Karpas-422 (cell line): ENCODE measurements around the gene VIM. TPM values are rescaled to one million over a fixed set of nuclear protein-coding genes. Genes with fewer than 3 reads are reported as not detected.

Experiments
- DNase-seq: peaks from one replicate; pipeline ENCODE4 v3.0.0-alpha.2; 2015
- H2AFZ ChIP-seq: fragments of 200-600 bp; sonication (generic); 2 replicates; pipeline ENCODE4 v1.6.1; 2014; ENCODE audit warnings: antibody characterized with exemption, low read length, mixed read lengths
- H3K27ac ChIP-seq: fragments of 200-600 bp; sonication (generic); 2 replicates; pipeline ENCODE4 v1.5.1; 2014; ENCODE audit warnings: mild to moderate bottlenecking, low read length, moderate library complexity
- H3K27me3 ChIP-seq: fragments of 200-600 bp; sonication (generic); 2 replicates; pipeline ENCODE4 v1.6.1; 2014; ENCODE audit warnings: low read length, mixed read lengths
- H3K36me3 ChIP-seq: fragments of 200-600 bp; sonication (generic); 2 replicates; pipeline ENCODE4 v1.6.1; 2014; ENCODE audit warnings: low read length, mixed read lengths; ENCODE audit not compliant: insufficient read depth
- H3K4me1 ChIP-seq: fragments of 200-600 bp; sonication (generic); 2 replicates; pipeline ENCODE4 v1.6.1; 2014; ENCODE audit warnings: mild to moderate bottlenecking, low read length, mixed read lengths
- H3K4me2 ChIP-seq: fragments of 200-600 bp; sonication (generic); 2 replicates; pipeline ENCODE4 v1.6.1; 2014; ENCODE audit warnings: low read length, low read depth, mild to moderate bottlenecking; ENCODE audit not compliant: poor library complexity, severe bottlenecking
- H3K4me3 ChIP-seq: fragments of 200-600 bp; sonication (generic); 2 replicates; pipeline ENCODE4 v1.5.1; 2014; ENCODE audit warnings: mild to moderate bottlenecking, antibody characterized with exemption, low read length, mixed read lengths
- H3K79me2 ChIP-seq: fragments of 200-600 bp; sonication (generic); 2 replicates; pipeline ENCODE4 v1.6.1; 2014; ENCODE audit warnings: mild to moderate bottlenecking, low read length, mixed read lengths
- H3K9ac ChIP-seq: fragments of 200-600 bp; sonication (generic); 2 replicates; pipeline ENCODE4 v1.6.0; 2014; ENCODE audit warnings: low read length
- H3K9me2 ChIP-seq: fragments of 200-600 bp; sonication (generic), shearing (Covaris generic); replicated peaks from 2 replicates; pipeline ENCODE4 v1.6.0; 2014; ENCODE audit warnings: mild to moderate bottlenecking, low read length, moderate library complexity; ENCODE audit not compliant: insufficient read depth
- H3K9me3 ChIP-seq: fragments of 300-700, 200-600 bp; sonication (generic); 2 replicates; pipeline ENCODE4 v1.6.1; 2014; ENCODE audit warnings: low read length, mixed read lengths
- H4K20me1 ChIP-seq: fragments of 200-600 bp; sonication (generic); 2 replicates; pipeline ENCODE4 v1.6.1; 2014; ENCODE audit warnings: mild to moderate bottlenecking, antibody characterized with exemption, low read length, low read depth; ENCODE audit not compliant: insufficient read depth
- total RNA-seq: library from RNA; depleted of rRNA; stranded (reverse); fragments of >200 nt; shearing (Covaris generic); gene quantifications from 2 replicates; pipeline ENCODE4 v1.2.3, GENCODE V29; 2014; ENCODE audit warnings: low replicate concordance

The VIM gene
- total RNA-seq, 1 experiment from 2014 or later: 7.0 TPM

GRCh38 chr10:17220652-17221100 lies 7.4 kb upstream of the VIM start:
- DNase-seq: no peak
- no peaks in the 10 kb centered on the region for H3K79me2 ChIP-seq
- no peaks in the 10 kb centered on the region for H3K36me3 ChIP-seq
- H3K4me3 ChIP-seq: no peak overlapping the region
- no peaks in the 10 kb centered on the region for H3K27me3 ChIP-seq
- no peak overlapping the region for H3K9ac ChIP-seq
- no peaks in the 10 kb centered on the region for H3K9me2 ChIP-seq
- no peaks in the 10 kb centered on the region for H4K20me1 ChIP-seq
- H3K4me1 ChIP-seq: no peaks in the 10 kb centered on the region
- H2AFZ ChIP-seq: no peak overlapping the region
- H3K4me2 ChIP-seq: no peak overlapping the region
- H3K9me3 ChIP-seq: no peaks in the 10 kb centered on the region
- no peak overlapping the region for H3K27ac ChIP-seq

- H3K36me3 ChIP-seq: no peaks in the 10 kb centered on the region
- H3K4me3 ChIP-seq: no peak overlapping the region
- no peak overlapping the region for H2AFZ ChIP-seq
- peaks cover 5% of the 10 kb centered on the region for H3K4me1 ChIP-seq
- H3K9me2 ChIP-seq: no peaks in the 10 kb centered on the region
- no peaks in the 10 kb centered on the region for H3K79me2 ChIP-seq
- H3K27me3 ChIP-seq: no peaks in the 10 kb centered on the region
- no peaks in the 10 kb centered on the region for H4K20me1 ChIP-seq
- H3K4me2 ChIP-seq: no peak overlapping the region
- H3K9ac ChIP-seq: no peak overlapping the region
- no peaks in the 10 kb centered on the region for H3K9me3 ChIP-seq
- no peak for DNase-seq
- H3K27ac ChIP-seq: no peak overlapping the region
Observed at GRCh38 chr10:17222329-17222728, 5.7 kb upstream of the VIM start.

- H3K27me3 ChIP-seq: no peaks in the 10 kb centered on the region
- no peak overlapping the region for H3K27ac ChIP-seq
- H3K4me2 ChIP-seq: no peak overlapping the region
- H3K9me3 ChIP-seq: no peaks in the 10 kb centered on the region
- H3K36me3 ChIP-seq: no peaks in the 10 kb centered on the region
- H3K9ac ChIP-seq: no peak overlapping the region
- H3K4me1 ChIP-seq: peaks cover 29% of the 10 kb centered on the region
- no peak overlapping the region for H3K4me3 ChIP-seq
- DNase-seq: no peak
- H3K9me2 ChIP-seq: no peaks in the 10 kb centered on the region
- no peak overlapping the region for H2AFZ ChIP-seq
- no peaks in the 10 kb centered on the region for H3K79me2 ChIP-seq
- H4K20me1 ChIP-seq: no peaks in the 10 kb centered on the region
Observed at GRCh38 chr10:17225808-17226207, 2.2 kb upstream of the VIM start.

- Histone ChIP-seq H3K4me3 (no peak overlapping the region), H3K79me2 (no peaks in the 10 kb centered on the region), H3K9ac (no peak overlapping the region), H3K9me3 (no peaks in the 10 kb centered on the region), H3K4me1 (peaks cover 35% of the 10 kb centered on the region), H3K4me2 (no peak overlapping the region), H3K36me3 (no peaks in the 10 kb centered on the region), H2AFZ (no peak overlapping the region), H3K27me3 (no peaks in the 10 kb centered on the region), H4K20me1 (no peaks in the 10 kb centered on the region), H3K9me2 (no peaks in the 10 kb centered on the region), H3K27ac (no peak overlapping the region)
- DNase-seq: no peak
Observed at GRCh38 chr10:17226891-17227303, 1.1 kb upstream of the VIM start.

- peak overlapping the region; percentile 52 for H3K4me2 ChIP-seq
- H3K4me1 ChIP-seq: peaks cover 35% of the 10 kb centered on the region
- H2AFZ ChIP-seq: no peak overlapping the region
- no peaks in the 10 kb centered on the region for H3K36me3 ChIP-seq
- no peak overlapping the region for H3K9ac ChIP-seq
- no peaks in the 10 kb centered on the region for H3K79me2 ChIP-seq
- H3K9me2 ChIP-seq: no peaks in the 10 kb centered on the region
- peak; percentile 57 for DNase-seq
- no peaks in the 10 kb centered on the region for H3K9me3 ChIP-seq
- 0 out of 2 replicates have a peak overlapping the region, but pooled peaks have one; percentile 36 for H3K4me3 ChIP-seq
- H3K27me3 ChIP-seq: no peaks in the 10 kb centered on the region
- no peak overlapping the region for H3K27ac ChIP-seq
- H4K20me1 ChIP-seq: no peaks in the 10 kb centered on the region
Observed at GRCh38 chr10:17227367-17228090, 512 bp upstream of the VIM start.

GRCh38 chr10:17229016-17229716 lies 1.1 kb downstream of the VIM start:
- peak overlapping the region; percentile 89; the same call in 1 of the 2 replicates for H3K4me3 ChIP-seq
- H3K36me3 ChIP-seq: no peaks in the 10 kb centered on the region
- H3K27ac ChIP-seq: no peak overlapping the region
- no peaks in the 10 kb centered on the region for H4K20me1 ChIP-seq
- H3K27me3 ChIP-seq: no peaks in the 10 kb centered on the region
- no peak for DNase-seq
- peak overlapping the region; percentile 97 for H3K4me2 ChIP-seq
- no peak overlapping the region for H3K9ac ChIP-seq
- H3K79me2 ChIP-seq: no peaks in the 10 kb centered on the region
- H2AFZ ChIP-seq: no peak overlapping the region
- peaks cover 35% of the 10 kb centered on the region for H3K4me1 ChIP-seq
- no peaks in the 10 kb centered on the region for H3K9me3 ChIP-seq
- no peaks in the 10 kb centered on the region for H3K9me2 ChIP-seq

GRCh38 chr10:17229717-17229966 lies 1.6 kb downstream of the VIM start:
- peak overlapping the region; percentile 89 for H3K4me3 ChIP-seq
- H3K9me2 ChIP-seq: no peaks in the 10 kb centered on the region
- H3K4me2 ChIP-seq: peak overlapping the region; percentile 97
- peaks cover 35% of the 10 kb centered on the region for H3K4me1 ChIP-seq
- DNase-seq: no peak
- H3K79me2 ChIP-seq: no peaks in the 10 kb centered on the region
- H3K9ac ChIP-seq: peak overlapping the region; percentile 85
- no peak overlapping the region for H3K27ac ChIP-seq
- H2AFZ ChIP-seq: peak overlapping the region; percentile 99
- H3K9me3 ChIP-seq: no peaks in the 10 kb centered on the region
- no peaks in the 10 kb centered on the region for H3K27me3 ChIP-seq
- no peaks in the 10 kb centered on the region for H3K36me3 ChIP-seq
- H4K20me1 ChIP-seq: no peaks in the 10 kb centered on the region

- peak overlapping the region; percentile 66 for H3K27ac ChIP-seq
- H3K9me3 ChIP-seq: no peaks in the 10 kb centered on the region
- no peaks in the 10 kb centered on the region for H3K36me3 ChIP-seq
- H3K79me2 ChIP-seq: no peaks in the 10 kb centered on the region
- DNase-seq: peak; percentile 95
- no peaks in the 10 kb centered on the region for H4K20me1 ChIP-seq
- peak overlapping the region; percentile 89 for H3K4me3 ChIP-seq
- no peaks in the 10 kb centered on the region for H3K9me2 ChIP-seq
- peaks cover 35% of the 10 kb centered on the region for H3K4me1 ChIP-seq
- no peaks in the 10 kb centered on the region for H3K27me3 ChIP-seq
- peak overlapping the region; percentile 97 for H3K4me2 ChIP-seq
- H2AFZ ChIP-seq: peak overlapping the region; percentile 99
- H3K9ac ChIP-seq: peak overlapping the region; percentile 85
Observed at GRCh38 chr10:17229967-17230682, 2.1 kb downstream of the VIM start.
